ENCODE measurements around the gene METTL2A.
"Not testable (repeated sequence)": the region's sequence is repeated elsewhere in the genome, so short reads cannot be mapped to it uniquely, and the experiment has no call there.

Gene METTL2A

GRCh38 chr17:62471380-62471880, 47.7 kb downstream of the METTL2A start:
- DNase-seq: not testable (repeated sequence)

- DNase-seq: not testable (repeated sequence)
These were observed 49.6 kb downstream of the METTL2A start for GRCh38 chr17:62473030-62473982.

GRCh38 chr17:62477111-62477510, 53.4 kb downstream of the METTL2A start:
- not testable (repeated sequence) for DNase-seq

GRCh38 chr17:62477718-62478408, 54.2 kb downstream of the METTL2A start:
- DNase-seq: peak in 24 of 51 donors; percentile 15 to 67 (median 46)

GRCh38 chr17:62478424-62478879, 54.8 kb downstream of the METTL2A start, which contains the start of gene TLK2:
Gene TLK2, plus strand, starts transcription at chr17:62478825. Its CDS starts 2,301 bp downstream, at chr17:62481126.
- DNase-seq: peak in 46 of 51 donors; percentile 18 to 81 (median 58)

GRCh38 chr17:62478880-62479638, 55.4 kb downstream of the METTL2A start:
- DNase-seq: peak in 25 of 51 donors; percentile 19 to 74 (median 46)

- DNase-seq: peak in 23 of 51 donors; percentile 3 to 42 (median 13)
These were observed 56.1 kb downstream of the METTL2A start for GRCh38 chr17:62479639-62480258.

GRCh38 chr17:62482553-62482952, 58.9 kb downstream of the METTL2A start:
- not testable (repeated sequence) for DNase-seq

- DNase-seq: not testable (repeated sequence)
These were observed 67.3 kb downstream of the METTL2A start for GRCh38 chr17:62490990-62491389.

GRCh38 chr17:62493049-62493655, 69.5 kb downstream of the METTL2A start:
- not testable (repeated sequence) for DNase-seq

- not testable (repeated sequence) for DNase-seq
These were observed 70.4 kb downstream of the METTL2A start for GRCh38 chr17:62494073-62494472.

- not testable (repeated sequence) for DNase-seq
These were observed 72.6 kb downstream of the METTL2A start for GRCh38 chr17:62496344-62496743.

- DNase-seq: not testable (repeated sequence)
These were observed 75.1 kb downstream of the METTL2A start for GRCh38 chr17:62498796-62499195.

All from hypothalamus (tissue), 51 donors.